Measurements from ENCODE around the gene GCSAML. TPM values are rescaled to one million over a fixed set of nuclear protein-coding genes. Genes with fewer than 3 reads are reported as not detected.

Gene GCSAML
- total RNA-seq, 1 experiment from 2014 or later = not detected

DNA sequence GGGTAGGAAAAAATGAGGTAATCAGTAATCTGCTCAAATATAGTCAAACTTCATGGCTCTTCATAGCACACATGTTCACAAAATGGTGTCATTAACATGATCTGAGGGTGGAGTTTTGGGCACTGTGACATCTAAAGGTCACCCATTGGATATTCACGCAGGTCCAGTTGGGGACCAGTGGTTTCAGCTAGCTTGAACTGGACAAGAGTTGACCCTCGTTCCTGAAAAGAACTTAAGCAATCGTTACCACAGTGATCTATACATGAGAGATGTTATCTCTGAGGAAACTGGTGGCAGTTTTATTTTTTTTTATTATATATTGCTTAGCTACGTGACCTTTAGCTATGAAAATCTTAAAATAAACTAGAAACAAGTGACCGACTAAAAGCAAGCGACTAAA lies 9.7 kb upstream of the GCSAML start:
- no peak for DNase-seq (ENCODE audit: low read depth, low spot score)
- no peak for ATAC-seq
- ChIA-PET POLR2A (no interaction called here), CTCF (no interaction called here), RAD21 (ENCODE audit: low non-redundant PET in 1 of 2, low total read pairs in 2 of 2, uncharacterized antibody in 2 of 2, unreplicated experiment in 2 of 2) (no interaction called here)
- intact Hi-C loops (cut with micrococcal nuclease) = no loop called here
- Histone ChIP-seq H3K4me1 (ENCODE audit: control insufficient read depth in 1 of 2, insufficient read depth in 2 of 2, low read length in 2 of 2) (no peaks in the 10 kb centered on the region), H3K27ac (ENCODE audit: low read depth, low read length) (no peak overlapping the region), H3K36me3 (ENCODE audit: control insufficient read depth in 1 of 2, insufficient read depth in 2 of 2, low read length in 2 of 2) (no peaks in the 10 kb centered on the region), H4K20me1 (ENCODE audit: insufficient read depth) (no peaks in the 10 kb centered on the region), H3K4me3 (replicated peaks in 1 of 2; ENCODE audit: low read depth in 1 of 2, low read length in 2 of 2) (no peak overlapping the region), H3K9me3 (ENCODE audit: control insufficient read depth in 1 of 2, insufficient read depth in 1 of 2, low read depth in 1 of 2, low read length in 2 of 2) (no peaks in the 10 kb centered on the region), H3K9ac (ENCODE audit: low read length) (no peak overlapping the region), H3K79me2 (ENCODE audit: insufficient read depth, low read length) (no peaks in the 10 kb centered on the region), H3K4me2 (ENCODE audit: low read length) (no peak overlapping the region), H3K9me2 (ENCODE audit: insufficient read depth) (no peaks in the 10 kb centered on the region), H3K27me3 (ENCODE audit: insufficient read depth, low read length) (0 out of 2 replicates have a peak, but pooled peaks cover 4% of the 10 kb centered on the region), H2AFZ (ENCODE audit: low read depth, low read length, poor library complexity, severe bottlenecking) (no peak overlapping the region)
- BruUV-seq (replicated peaks) = no TSS peak
- TF ChIP-seq ZNF274 (IDR thresholded peaks at IDR 0.05; ENCODE audit: low read depth, low read length) = no peak
- no peak for TF ChIP-seq POLR2AphosphoS5 (IDR thresholded peaks at IDR 0.05; ENCODE audit: low read depth, low read length)
- no peak for TF ChIP-seq CBX3 (IDR thresholded peaks at IDR 0.05; ENCODE audit: low read depth)
- TF ChIP-seq, protein P1, sequence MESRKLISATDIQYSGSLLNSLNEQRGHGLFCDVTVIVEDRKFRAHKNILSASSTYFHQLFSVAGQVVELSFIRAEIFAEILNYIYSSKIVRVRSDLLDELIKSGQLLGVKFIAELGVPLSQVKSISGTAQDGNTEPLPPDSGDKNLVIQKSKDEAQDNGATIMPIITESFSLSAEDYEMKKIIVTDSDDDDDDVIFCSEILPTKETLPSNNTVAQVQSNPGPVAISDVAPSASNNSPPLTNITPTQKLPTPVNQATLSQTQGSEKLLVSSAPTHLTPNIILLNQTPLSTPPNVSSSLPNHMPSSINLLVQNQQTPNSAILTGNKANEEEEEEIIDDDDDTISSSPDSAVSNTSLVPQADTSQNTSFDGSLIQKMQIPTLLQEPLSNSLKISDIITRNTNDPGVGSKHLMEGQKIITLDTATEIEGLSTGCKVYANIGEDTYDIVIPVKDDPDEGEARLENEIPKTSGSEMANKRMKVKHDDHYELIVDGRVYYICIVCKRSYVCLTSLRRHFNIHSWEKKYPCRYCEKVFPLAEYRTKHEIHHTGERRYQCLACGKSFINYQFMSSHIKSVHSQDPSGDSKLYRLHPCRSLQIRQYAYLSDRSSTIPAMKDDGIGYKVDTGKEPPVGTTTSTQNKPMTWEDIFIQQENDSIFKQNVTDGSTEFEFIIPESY (IDR thresholded peaks at IDR 0.05; ENCODE audit: extremely low read depth, insufficient replicate concordance, low read length) = no peak
- TF ChIP-seq FOSL1 (IDR thresholded peaks at IDR 0.05; ENCODE audit: low read depth) = no peak
- TF ChIP-seq, protein P2, sequence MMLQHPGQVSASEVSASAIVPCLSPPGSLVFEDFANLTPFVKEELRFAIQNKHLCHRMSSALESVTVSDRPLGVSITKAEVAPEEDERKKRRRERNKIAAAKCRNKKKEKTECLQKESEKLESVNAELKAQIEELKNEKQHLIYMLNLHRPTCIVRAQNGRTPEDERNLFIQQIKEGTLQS (IDR thresholded peaks at IDR 0.05) = no peak
- TF ChIP-seq JUND (IDR thresholded peaks at IDR 0.05) = no peak
- TF ChIP-seq TCF7L2 (IDR thresholded peaks at IDR 0.05; ENCODE audit: borderline replicate concordance, extremely low read depth, insufficient read depth, insufficient read length) = no peak
- no peak for TF ChIP-seq CEBPB (IDR thresholded peaks at IDR 0.05; ENCODE audit: low read depth)
- TF ChIP-seq POLR2A (IDR thresholded peaks at IDR 0.05; ENCODE audit: borderline replicate concordance, extremely low read depth, insufficient read depth, insufficient read length) = no peak
- TF ChIP-seq EZH2phosphoT487 (IDR thresholded peaks at IDR 0.05; ENCODE audit: borderline replicate concordance) = no peak
- no peak for TF ChIP-seq SP1 (IDR thresholded peaks at IDR 0.05; ENCODE audit: low read depth)
- TF ChIP-seq SRF (IDR thresholded peaks at IDR 0.05; ENCODE audit: low read depth) = no peak
- TF ChIP-seq, protein P3, sequence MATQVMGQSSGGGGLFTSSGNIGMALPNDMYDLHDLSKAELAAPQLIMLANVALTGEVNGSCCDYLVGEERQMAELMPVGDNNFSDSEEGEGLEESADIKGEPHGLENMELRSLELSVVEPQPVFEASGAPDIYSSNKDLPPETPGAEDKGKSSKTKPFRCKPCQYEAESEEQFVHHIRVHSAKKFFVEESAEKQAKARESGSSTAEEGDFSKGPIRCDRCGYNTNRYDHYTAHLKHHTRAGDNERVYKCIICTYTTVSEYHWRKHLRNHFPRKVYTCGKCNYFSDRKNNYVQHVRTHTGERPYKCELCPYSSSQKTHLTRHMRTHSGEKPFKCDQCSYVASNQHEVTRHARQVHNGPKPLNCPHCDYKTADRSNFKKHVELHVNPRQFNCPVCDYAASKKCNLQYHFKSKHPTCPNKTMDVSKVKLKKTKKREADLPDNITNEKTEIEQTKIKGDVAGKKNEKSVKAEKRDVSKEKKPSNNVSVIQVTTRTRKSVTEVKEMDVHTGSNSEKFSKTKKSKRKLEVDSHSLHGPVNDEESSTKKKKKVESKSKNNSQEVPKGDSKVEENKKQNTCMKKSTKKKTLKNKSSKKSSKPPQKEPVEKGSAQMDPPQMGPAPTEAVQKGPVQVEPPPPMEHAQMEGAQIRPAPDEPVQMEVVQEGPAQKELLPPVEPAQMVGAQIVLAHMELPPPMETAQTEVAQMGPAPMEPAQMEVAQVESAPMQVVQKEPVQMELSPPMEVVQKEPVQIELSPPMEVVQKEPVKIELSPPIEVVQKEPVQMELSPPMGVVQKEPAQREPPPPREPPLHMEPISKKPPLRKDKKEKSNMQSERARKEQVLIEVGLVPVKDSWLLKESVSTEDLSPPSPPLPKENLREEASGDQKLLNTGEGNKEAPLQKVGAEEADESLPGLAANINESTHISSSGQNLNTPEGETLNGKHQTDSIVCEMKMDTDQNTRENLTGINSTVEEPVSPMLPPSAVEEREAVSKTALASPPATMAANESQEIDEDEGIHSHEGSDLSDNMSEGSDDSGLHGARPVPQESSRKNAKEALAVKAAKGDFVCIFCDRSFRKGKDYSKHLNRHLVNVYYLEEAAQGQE (IDR thresholded peaks at IDR 0.05; ENCODE audit: low read depth) = no peak
- TF ChIP-seq YY1 (IDR thresholded peaks at IDR 0.05; ENCODE audit: extremely low read depth, insufficient replicate concordance, low read depth, low read length) = no peak
- TF ChIP-seq, protein P4, sequence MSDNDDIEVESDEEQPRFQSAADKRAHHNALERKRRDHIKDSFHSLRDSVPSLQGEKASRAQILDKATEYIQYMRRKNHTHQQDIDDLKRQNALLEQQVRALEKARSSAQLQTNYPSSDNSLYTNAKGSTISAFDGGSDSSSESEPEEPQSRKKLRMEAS (IDR thresholded peaks at IDR 0.05) = no peak

All from HCT116 (cell line).